Measurements from ENCODE around the gene ANKRD6. TPM values are rescaled to one million over a fixed set of nuclear protein-coding genes. Genes with fewer than 3 reads are reported as not detected.

The ANKRD6 gene
- total and polyA plus RNA-seq, 2 donors (not counting 1 experiment from before 2014, with no cell fraction given), result 3.8 to 10.5 TPM

GRCh38 chr6:89520736-89521135, 87.8 kb downstream of the ANKRD6 start:
- no peak overlapping the region for H3K4me3 Mint-ChIP-seq
- Histone ChIP-seq H2AFZ (ENCODE audit: insufficient read depth, low read depth, low read length, poor library complexity, severe bottlenecking) (no peak overlapping the region), H3K36me3 (replicated peaks in 1 of 2; ENCODE audit: control extremely low read depth in 1 of 2, control insufficient read depth in 1 of 2, extremely low read depth in 1 of 2, insufficient read depth in 2 of 2, low read length in 1 of 2) (no peaks in the 10 kb centered on the region), H3K27me3 (replicated peaks in 1 of 4; ENCODE audit: control extremely low read depth in 1 of 4, control insufficient read depth in 3 of 4, insufficient read depth in 4 of 4, low read length in 3 of 4) (no peaks in the 10 kb centered on the region), H4K20me1 (ENCODE audit: control insufficient read depth, insufficient read depth, low read length, poor library complexity, severe bottlenecking) (no peaks in the 10 kb centered on the region), H3K27ac (ENCODE audit: low read length in 2 of 2) (no peak overlapping the region), H3K4me3 (ENCODE audit: control extremely low read depth in 1 of 5, extremely low read depth in 1 of 5, insufficient read depth in 1 of 5, low read depth in 2 of 5, low read length in 4 of 5) (no peak overlapping the region), H3K79me2 (ENCODE audit: control insufficient read depth, insufficient read depth, low read length) (no peaks in the 10 kb centered on the region), H3K9ac (ENCODE audit: low read length) (no peak overlapping the region), H3K4me2 (replicated peaks; ENCODE audit: low read depth, low read length, poor library complexity, severe bottlenecking) (no peak overlapping the region), H3K9me3 (ENCODE audit: control extremely low read depth in 1 of 3, control insufficient read depth in 2 of 3, insufficient read depth in 1 of 3, low read length in 2 of 3) (peaks cover 0 to 2% (median 0%) of the 10 kb centered on the region in 3 donors), H3K4me1 (ENCODE audit: control insufficient read depth in 2 of 2, insufficient read depth in 2 of 2, low read length in 2 of 2) (no peaks in the 10 kb centered on the region)
- ChIA-PET POLR2A (no interaction called here), CTCF (no interaction called here)
- H3K4me1 Mint-ChIP-seq, result no peaks in the 10 kb centered on the region
- intact Hi-C loops (cut with micrococcal nuclease), result no loop called here
- no peak overlapping the region for H3K27ac Mint-ChIP-seq
- ATAC-seq (ENCODE audit: low read depth) (no peak), DNase-seq (no peak)
- H3K27me3 Mint-ChIP-seq, result no peaks in the 10 kb centered on the region
- H3K9me3 Mint-ChIP-seq (ENCODE audit: insufficient read depth), result no peaks in the 10 kb centered on the region
- TF ChIP-seq CTCF (IDR thresholded peaks at IDR 0.05), result no peak
- TF ChIP-seq EZH2 (IDR thresholded peaks at IDR 0.05; ENCODE audit: borderline replicate concordance, insufficient read depth, low read depth, low read length, poor library complexity, severe bottlenecking), result no peak

- POLR2A ChIA-PET, result no interaction called here
- no peaks in the 10 kb centered on the region for H3K4me1 Mint-ChIP-seq
These were observed 89.8 kb downstream of the ANKRD6 start for GRCh38 chr6:89522778-89523177.

More at GRCh38 chr6:89522778-89523177, 89.8 kb downstream of the ANKRD6 start:
- Histone ChIP-seq H3K27me3 (replicated peaks in 1 of 4; ENCODE audit: control extremely low read depth in 1 of 4, control insufficient read depth in 3 of 4, insufficient read depth in 4 of 4, low read length in 3 of 4) (no peaks in the 10 kb centered on the region), H3K9ac (ENCODE audit: low read length) (no peak overlapping the region), H2AFZ (ENCODE audit: insufficient read depth, low read depth, low read length, poor library complexity, severe bottlenecking) (no peak overlapping the region), H3K4me1 (ENCODE audit: control insufficient read depth in 2 of 2, insufficient read depth in 2 of 2, low read length in 2 of 2) (no peaks in the 10 kb centered on the region), H3K79me2 (ENCODE audit: control insufficient read depth, insufficient read depth, low read length) (no peaks in the 10 kb centered on the region), H3K27ac (ENCODE audit: low read length in 2 of 2) (no peak overlapping the region), H3K4me3 (ENCODE audit: control extremely low read depth in 1 of 5, extremely low read depth in 1 of 5, insufficient read depth in 1 of 5, low read depth in 2 of 5, low read length in 4 of 5) (no peak overlapping the region), H3K36me3 (replicated peaks in 1 of 2; ENCODE audit: control extremely low read depth in 1 of 2, control insufficient read depth in 1 of 2, extremely low read depth in 1 of 2, insufficient read depth in 2 of 2, low read length in 1 of 2) (no peaks in the 10 kb centered on the region), H4K20me1 (ENCODE audit: control insufficient read depth, insufficient read depth, low read length, poor library complexity, severe bottlenecking) (no peaks in the 10 kb centered on the region), H3K4me2 (replicated peaks; ENCODE audit: low read depth, low read length, poor library complexity, severe bottlenecking) (no peak overlapping the region), H3K9me3 (ENCODE audit: control extremely low read depth in 1 of 3, control insufficient read depth in 2 of 3, insufficient read depth in 1 of 3, low read length in 2 of 3) (peaks cover 0 to 2% (median 0%) of the 10 kb centered on the region in 3 donors)
- Mint-ChIP-seq H3K27me3 (no peaks in the 10 kb centered on the region), H3K4me3 (no peak overlapping the region), H3K27ac (no peak overlapping the region), H3K9me3 (ENCODE audit: insufficient read depth) (no peaks in the 10 kb centered on the region)
- WGBS (ENCODE audit: insufficient coverage), result 100% methylated on average over 1 of the region's 2 CpGs
- intact Hi-C loops (cut with micrococcal nuclease), result no loop called here
- TF ChIP-seq EZH2 (IDR thresholded peaks at IDR 0.05; ENCODE audit: borderline replicate concordance, insufficient read depth, low read depth, low read length, poor library complexity, severe bottlenecking) (no peak), CTCF (IDR thresholded peaks at IDR 0.05) (no peak)
- no peak for DNase-seq
- CTCF ChIA-PET, result no interaction called here
- no peak for ATAC-seq (ENCODE audit: low read depth)

Measured in B cell (primary cell).